Smooth muscle cell (in vitro differentiated cells): ENCODE results near the gene PROKR2. TPM values are rescaled to one million over a fixed set of nuclear protein-coding genes. Genes with fewer than 3 reads are reported as not detected.

ENCODE experiments used
- DNase-seq: peaks from one replicate; lab custom pipeline; 2025; ENCODE audit not compliant: unreplicated experiment; lab: John Stamatoyannopoulos, UW
- H2AFZ ChIP-seq: fragments of 200-600 bp; sonication (generic); 2 replicates; pipeline ENCODE4 v1.6.0; 2016; ENCODE audit warnings: antibody characterized with exemption, low read depth, mild to moderate bottlenecking
- H3F3A ChIP-seq: fragments of 200-600 bp; sonication (generic); 2 replicates; pipeline ENCODE4 v1.6.0; 2017; ENCODE audit warnings: antibody characterized with exemption, low read depth
- H3K27ac ChIP-seq: fragments of 200-600 bp; sonication (generic); 2 replicates; pipeline ENCODE4 v1.5.1; 2016; ENCODE audit warnings: low read depth, mild to moderate bottlenecking
- H3K27me3 ChIP-seq: fragments of 200-600 bp; sonication (generic); 2 replicates; pipeline ENCODE4 v1.6.1; 2016; ENCODE audit warnings: low read depth, mild to moderate bottlenecking
- H3K36me3 ChIP-seq: fragments of 200-600 bp; sonication (generic); 2 replicates; pipeline ENCODE4 v1.5.1; 2016; ENCODE audit warnings: low read depth
- H3K4me1 ChIP-seq: fragments of 200-600 bp; sonication (generic); 2 replicates; pipeline ENCODE4 v1.5.1; 2016; ENCODE audit warnings: low read depth
- H3K4me2 ChIP-seq: fragments of 200-600 bp; sonication (generic); 2 replicates; pipeline ENCODE4 v1.6.0; 2016; ENCODE audit warnings: mild to moderate bottlenecking
- H3K4me3 ChIP-seq: fragments of 200-600 bp; sonication (generic); 2 replicates; pipeline ENCODE4 v1.5.1; 2016; ENCODE audit warnings: mild to moderate bottlenecking
- H3K79me2 ChIP-seq: fragments of 200-600 bp; sonication (generic); 2 replicates; pipeline ENCODE4 v1.6.0; 2016; ENCODE audit warnings: low read depth, mild to moderate bottlenecking
- H3K9ac ChIP-seq: fragments of 200-600 bp; sonication (generic); 2 replicates; pipeline ENCODE4 v1.6.0; 2016; ENCODE audit warnings: low read depth
- H3K9me3 ChIP-seq: fragments of 200-600 bp; sonication (generic); replicated peaks from 2 replicates; pipeline ENCODE4 v1.5.1; 2016; ENCODE audit warnings: low read depth
- H4K20me1 ChIP-seq: fragments of 200-600 bp; sonication (generic); 2 replicates; pipeline ENCODE4 v1.6.0; 2016; ENCODE audit warnings: low read depth
- WGBS: methylation state at CpG from one replicate; pipeline ENCODE4 v1.1.7; 2016; ENCODE audit warnings: low lambda C conversion rate; 5-methylcytosine and 5-hydroxymethylcytosine counted together
- polyA plus RNA-seq: library from polyadenylated mRNA; unstranded; fragments of >200 nt; fragmentation: Nextera tagmentation; extraction: Ambion mirVana; gene quantifications from 2 replicates; pipeline ENCODE4 v1.2.1, GENCODE V29; 2016
- total RNA-seq: library from RNA; depleted of rRNA; stranded (reverse); fragments of >200 nt; gene quantifications from 2 replicates; pipeline ENCODE4 v1.2.3, GENCODE V29; 2014
- TF ChIP-seq, protein P1 (sequence below): fragments of 200-600 bp; sonication (generic); IDR thresholded peaks from 2 replicates; pipeline ENCODE4 v1.5.1; 2017; ENCODE audit warnings: borderline replicate concordance, mild to moderate bottlenecking, antibody characterized with exemption; ENCODE audit not compliant: insufficient read depth, poor library complexity, severe bottlenecking

The PROKR2 gene
- total and polyA plus RNA-seq, 2 experiments from 2014 or later, result not detected

DNA sequence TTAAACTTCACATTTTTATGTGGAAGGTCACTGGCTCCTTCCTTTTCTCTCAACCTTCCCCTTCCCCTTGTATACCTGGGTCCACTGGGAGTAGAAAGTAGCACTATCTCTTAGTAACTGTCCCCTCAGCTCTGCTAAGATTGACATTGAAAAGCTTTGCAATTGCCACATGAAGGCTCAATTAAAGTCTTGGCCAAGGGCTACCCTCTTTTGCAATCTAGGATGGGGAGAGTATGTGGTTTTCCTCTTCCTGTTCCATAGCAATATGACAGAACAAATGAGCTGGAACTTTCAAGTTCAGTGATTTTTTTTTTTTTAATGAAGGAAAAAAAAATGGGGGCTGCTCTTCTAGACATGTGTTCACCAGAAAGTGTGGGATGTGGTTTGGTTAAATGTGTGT lies 37.1 kb downstream of the PROKR2 start:
- H3K9ac ChIP-seq, result no peak overlapping the region
- H3K79me2 ChIP-seq, result no peaks in the 10 kb centered on the region
- no peaks in the 10 kb centered on the region for H4K20me1 ChIP-seq
- no peaks in the 10 kb centered on the region for H3K27me3 ChIP-seq
- H3K4me3 ChIP-seq, result no peak overlapping the region
- H3K27ac ChIP-seq, result no peak overlapping the region
- no peaks in the 10 kb centered on the region for H3F3A ChIP-seq
- H3K4me1 ChIP-seq, result no peaks in the 10 kb centered on the region
- no peak for DNase-seq
- H2AFZ ChIP-seq, result no peak overlapping the region
- TF ChIP-seq, protein P1, sequence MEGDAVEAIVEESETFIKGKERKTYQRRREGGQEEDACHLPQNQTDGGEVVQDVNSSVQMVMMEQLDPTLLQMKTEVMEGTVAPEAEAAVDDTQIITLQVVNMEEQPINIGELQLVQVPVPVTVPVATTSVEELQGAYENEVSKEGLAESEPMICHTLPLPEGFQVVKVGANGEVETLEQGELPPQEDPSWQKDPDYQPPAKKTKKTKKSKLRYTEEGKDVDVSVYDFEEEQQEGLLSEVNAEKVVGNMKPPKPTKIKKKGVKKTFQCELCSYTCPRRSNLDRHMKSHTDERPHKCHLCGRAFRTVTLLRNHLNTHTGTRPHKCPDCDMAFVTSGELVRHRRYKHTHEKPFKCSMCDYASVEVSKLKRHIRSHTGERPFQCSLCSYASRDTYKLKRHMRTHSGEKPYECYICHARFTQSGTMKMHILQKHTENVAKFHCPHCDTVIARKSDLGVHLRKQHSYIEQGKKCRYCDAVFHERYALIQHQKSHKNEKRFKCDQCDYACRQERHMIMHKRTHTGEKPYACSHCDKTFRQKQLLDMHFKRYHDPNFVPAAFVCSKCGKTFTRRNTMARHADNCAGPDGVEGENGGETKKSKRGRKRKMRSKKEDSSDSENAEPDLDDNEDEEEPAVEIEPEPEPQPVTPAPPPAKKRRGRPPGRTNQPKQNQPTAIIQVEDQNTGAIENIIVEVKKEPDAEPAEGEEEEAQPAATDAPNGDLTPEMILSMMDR, result no peak
- H3K4me2 ChIP-seq, result no peak overlapping the region
- H3K36me3 ChIP-seq, result no peaks in the 10 kb centered on the region
- no peaks in the 10 kb centered on the region for H3K9me3 ChIP-seq

DNA sequence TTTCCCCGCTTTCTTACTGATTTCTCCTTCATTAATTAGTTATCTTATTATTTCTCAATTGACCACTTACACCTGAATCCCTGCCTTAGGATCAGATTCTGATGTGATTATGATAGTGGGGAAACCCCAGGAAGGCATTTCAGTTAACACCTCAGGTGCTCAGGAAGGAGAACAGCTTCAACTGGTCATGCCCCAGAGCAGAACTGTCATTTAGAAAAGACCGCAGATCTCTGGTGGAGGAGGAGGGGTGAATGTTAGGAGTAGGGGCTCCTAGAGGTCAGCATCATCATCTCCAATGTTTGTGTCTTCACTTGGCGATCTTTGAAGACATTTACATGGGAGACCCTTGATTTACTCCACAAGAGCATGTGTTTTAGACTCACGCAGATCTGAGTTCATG lies 44.5 kb downstream of the PROKR2 start:
- no peaks in the 10 kb centered on the region for H3F3A ChIP-seq
- TF ChIP-seq, protein P1, result no peak
- DNase-seq, result no peak
- no peaks in the 10 kb centered on the region for H3K79me2 ChIP-seq
- no peak overlapping the region for H2AFZ ChIP-seq
- H3K4me3 ChIP-seq, result no peak overlapping the region
- 85% methylated on average over 4 of the region's 4 CpGs for WGBS
- no peaks in the 10 kb centered on the region for H3K9me3 ChIP-seq
- H3K4me1 ChIP-seq, result no peaks in the 10 kb centered on the region
- no peak overlapping the region for H3K9ac ChIP-seq
- no peak overlapping the region for H3K27ac ChIP-seq
- H3K36me3 ChIP-seq, result no peaks in the 10 kb centered on the region
- no peaks in the 10 kb centered on the region for H3K27me3 ChIP-seq
- no peaks in the 10 kb centered on the region for H4K20me1 ChIP-seq
- H3K4me2 ChIP-seq, result no peak overlapping the region

DNA sequence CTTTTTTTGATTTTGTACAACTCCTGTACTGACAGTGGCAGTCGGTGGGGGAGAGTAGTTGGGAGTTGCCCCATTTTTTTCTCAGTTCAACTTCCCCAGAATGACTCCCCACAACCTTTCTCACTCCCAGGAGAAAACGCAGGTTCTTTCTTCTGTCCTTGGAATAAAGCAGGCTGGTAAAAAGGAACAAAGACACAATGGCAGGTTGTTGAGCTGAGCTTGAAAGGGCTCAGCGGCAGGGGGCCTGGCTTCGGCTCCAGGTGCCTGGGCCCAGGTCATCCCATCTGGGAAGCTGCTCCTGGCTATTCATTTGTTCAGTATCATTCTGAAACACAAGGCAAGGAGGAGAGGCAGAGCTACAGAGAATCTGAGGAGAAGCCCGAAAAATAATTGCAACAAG lies 46.2 kb downstream of the PROKR2 start:
- Histone ChIP-seq H3K27ac (no peak overlapping the region), H3K36me3 (no peaks in the 10 kb centered on the region), H3K9ac (no peak overlapping the region), H3K4me2 (no peak overlapping the region), H3F3A (no peaks in the 10 kb centered on the region), H3K9me3 (no peaks in the 10 kb centered on the region), H2AFZ (no peak overlapping the region), H3K79me2 (no peaks in the 10 kb centered on the region), H4K20me1 (no peaks in the 10 kb centered on the region), H3K4me1 (no peaks in the 10 kb centered on the region), H3K27me3 (peaks cover 4% of the 10 kb centered on the region), H3K4me3 (no peak overlapping the region)
- DNase-seq, result no peak
- TF ChIP-seq, protein P1, result no peak
- WGBS, result 70% methylated on average over 5 of the region's 5 CpGs

DNA sequence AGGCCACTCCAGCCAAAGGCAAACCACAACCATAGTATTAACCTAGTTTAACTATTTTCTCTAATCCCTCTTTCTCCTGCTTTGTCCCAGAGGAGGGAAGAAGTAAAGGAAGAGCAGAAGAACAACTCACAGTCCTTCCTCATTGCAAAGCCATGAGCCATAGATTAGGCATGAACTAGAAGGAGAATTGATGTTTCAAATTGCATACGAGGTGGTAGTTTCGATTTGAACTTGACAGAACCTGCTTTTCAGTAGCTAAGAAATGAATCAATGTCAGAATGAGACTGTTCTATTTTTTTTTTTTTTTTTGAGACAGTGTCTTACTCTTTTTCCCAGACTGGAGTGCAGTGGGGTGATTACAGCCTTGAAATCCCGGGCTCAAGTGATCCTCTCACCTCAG lies 48.3 kb downstream of the PROKR2 start:
- no peak for DNase-seq
- H3F3A ChIP-seq, result no peaks in the 10 kb centered on the region
- 55% methylated on average over 3 of the region's 3 CpGs for WGBS
- H3K27me3 ChIP-seq, result peaks cover 4% of the 10 kb centered on the region
- TF ChIP-seq, protein P1, result no peak
- H3K9me3 ChIP-seq, result no peaks in the 10 kb centered on the region
- no peak overlapping the region for H3K9ac ChIP-seq
- no peaks in the 10 kb centered on the region for H3K4me1 ChIP-seq
- H3K4me2 ChIP-seq, result no peak overlapping the region
- no peak overlapping the region for H3K27ac ChIP-seq
- H2AFZ ChIP-seq, result no peak overlapping the region
- H3K4me3 ChIP-seq, result no peak overlapping the region
- H3K36me3 ChIP-seq, result no peaks in the 10 kb centered on the region
- no peaks in the 10 kb centered on the region for H4K20me1 ChIP-seq
- no peaks in the 10 kb centered on the region for H3K79me2 ChIP-seq
